DMS79 (cell line): ENCODE measurements around the gene CNNM4.

ENCODE experiments used
- DNase-seq: peaks from one replicate; lab custom pipeline; 2025; lab: John Stamatoyannopoulos, UW

The CNNM4 gene

DNA sequence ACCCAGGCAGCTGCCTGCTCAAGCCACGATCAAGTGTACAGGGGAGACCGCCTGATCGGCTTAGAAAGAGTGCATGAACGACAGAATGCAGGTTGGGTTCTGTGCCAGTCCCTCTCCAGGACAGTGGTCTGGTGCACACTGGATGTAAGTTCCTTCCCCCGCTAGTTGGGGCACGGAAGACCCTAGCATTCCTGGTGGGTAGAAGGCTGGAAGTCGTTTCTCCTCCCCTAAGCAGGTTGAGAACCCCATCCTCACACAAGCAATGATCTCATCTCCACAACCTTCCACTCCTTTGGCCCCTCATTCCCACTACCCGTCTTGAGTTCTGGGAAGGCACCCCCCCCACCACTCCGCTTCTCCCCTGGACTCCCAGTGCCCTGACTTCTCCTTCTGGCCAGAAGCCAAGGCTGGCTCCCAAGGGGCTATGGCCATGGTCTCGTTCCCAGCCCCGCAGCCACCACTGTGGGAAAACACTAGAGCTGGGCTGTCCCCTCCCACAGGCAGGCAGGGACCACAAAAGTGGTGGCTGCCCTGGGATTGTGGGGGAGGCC lies 98.5 kb downstream of the CNNM4 start:
- no peak for DNase-seq

DNA sequence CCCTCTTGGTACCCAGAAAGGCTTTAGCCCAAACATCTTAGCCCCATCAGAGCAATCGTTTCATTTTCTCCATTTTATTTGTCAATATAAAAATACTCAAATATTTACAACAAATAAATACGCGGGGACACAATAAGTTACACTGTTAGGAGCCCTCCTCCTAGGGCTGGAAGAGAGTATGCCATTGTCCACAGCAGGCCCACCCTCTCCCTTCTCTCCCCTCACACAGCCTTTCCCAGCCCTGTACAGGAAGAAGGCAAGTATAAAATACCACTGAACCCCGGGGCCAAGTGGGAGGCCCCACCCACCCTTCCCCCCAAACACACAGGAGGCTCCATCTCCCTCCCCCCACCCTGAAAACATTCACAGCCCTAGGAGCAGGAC lies 99.0 kb downstream of the CNNM4 start:
- no peak for DNase-seq

GRCh38 chr2:96860065-96861029 lies 99.6 kb downstream of the CNNM4 start:
- DNase-seq = no peak

DNA sequence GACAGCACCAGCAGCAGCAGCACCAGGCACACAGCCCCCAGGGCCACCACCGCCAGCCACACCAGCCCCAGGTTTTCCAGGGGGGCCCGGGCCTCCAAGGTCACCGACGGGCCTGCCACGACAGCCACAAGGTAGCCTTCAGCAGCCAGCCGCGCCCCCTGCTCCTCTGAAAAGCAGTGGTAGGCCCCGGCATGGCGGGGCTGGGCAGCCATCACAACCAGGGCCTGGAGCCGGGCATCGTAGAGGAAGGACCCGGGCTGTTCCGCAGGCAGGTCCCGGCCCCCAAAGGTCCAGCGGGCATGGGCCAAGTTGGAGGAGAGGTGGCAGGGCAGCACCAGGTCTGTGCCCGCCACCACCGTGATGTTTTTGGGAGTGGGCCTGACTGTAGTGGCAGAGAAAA lies 100.4 kb downstream of the CNNM4 start:
- no peak for DNase-seq
